GM12872 (cell line): Measurements from ENCODE around the gene CPNE5.
A peak's percentile ranks its signal among the peaks of the same experiment; 100 is the strongest.

ENCODE experiments used
- CTCF ChIP-seq: IDR thresholded peaks from 3 replicates; pipeline ENCODE4 v1.5.1; 2011; ENCODE audit warnings: low read depth, mild to moderate bottlenecking, low read length, moderate library complexity; ENCODE audit not compliant: insufficient read depth

The CPNE5 gene

GRCh38 chr6:36762123-36762522 is 77.1 kb downstream of the CPNE5 start:
- no peak for TF ChIP-seq CTCF

DNA sequence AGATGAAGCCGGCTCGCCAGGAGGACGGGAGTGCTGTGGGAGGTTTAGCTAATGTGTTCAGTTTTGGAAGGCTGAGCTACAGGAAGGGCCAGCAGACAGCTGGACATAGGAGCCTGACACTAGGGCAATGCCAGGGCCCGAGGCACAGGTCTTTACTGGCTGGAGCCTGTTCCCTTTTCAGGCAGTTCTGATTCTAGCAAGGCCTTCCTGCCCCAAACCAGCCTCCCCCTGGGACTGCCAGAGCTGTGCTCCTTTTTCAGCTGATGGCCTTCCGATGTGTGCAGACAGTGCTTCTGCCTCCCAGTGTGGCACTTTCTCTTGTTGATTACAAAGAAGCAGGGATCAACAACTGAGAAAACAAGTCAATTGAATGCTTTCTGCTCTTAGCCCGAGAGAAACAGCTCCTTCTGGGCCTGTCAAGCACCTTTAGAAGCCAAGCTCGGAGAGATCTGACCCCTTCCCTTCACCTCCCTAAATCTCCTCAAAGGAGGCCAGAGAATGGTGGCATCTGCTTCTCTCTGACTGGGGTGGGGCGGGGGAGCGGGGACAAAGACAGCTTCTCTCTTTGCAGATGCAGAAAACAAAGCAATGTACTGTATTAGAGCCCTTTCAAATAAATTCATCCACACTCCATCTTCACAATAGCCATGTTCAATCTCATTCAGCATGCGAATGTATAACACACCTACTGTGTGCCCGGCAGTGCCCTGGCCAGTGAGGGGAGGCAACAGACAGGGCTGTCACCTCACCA is 78.4 kb downstream of the CPNE5 start:
- TF ChIP-seq CTCF, result no peak

GRCh38 chr6:36759148-36759759 is 80.0 kb downstream of the CPNE5 start:
- TF ChIP-seq CTCF, result peak; percentile 97

GRCh38 chr6:36758516-36759147 is 80.6 kb downstream of the CPNE5 start:
- no peak for TF ChIP-seq CTCF

GRCh38 chr6:36757943-36758508 is 81.2 kb downstream of the CPNE5 start:
- TF ChIP-seq CTCF, result no peak

GRCh38 chr6:36757206-36757605 is 82.0 kb downstream of the CPNE5 start:
- 0 out of 3 replicates have a peak, but pooled peaks have one; percentile 21 for TF ChIP-seq CTCF

GRCh38 chr6:36756786-36757185 is 82.5 kb downstream of the CPNE5 start:
- no peak for TF ChIP-seq CTCF
